Esophagus squamous epithelium (tissue), 5 donors: Measurements from ENCODE around the gene ABCD3. TPM values are rescaled to one million over a fixed set of nuclear protein-coding genes. Genes with fewer than 3 reads are reported as not detected.
"Not testable (repeated sequence)": the region's sequence is repeated elsewhere in the genome, so short reads cannot be mapped to it uniquely, and the experiment has no call there.

Experiments
- DNase-seq: peaks from one replicate; lab custom pipeline; 2025; lab: John Stamatoyannopoulos, UW
- H3K27ac ChIP-seq, 4 donors: fragments of 200-600 bp; sonication (generic); one replicate each; pipeline ENCODE4 v1.5.1; 2016 to 2019; ENCODE audit warnings: mild to moderate bottlenecking in 1 of 4
- H3K27me3 ChIP-seq, 4 donors: fragments of 200-600 bp; sonication (generic); 1 replicate in 3 of 4; 2 replicates in 1 of 4; pipeline versions ENCODE4 v1.5.1 to v1.6.0; 2017 to 2021; ENCODE audit warnings: antibody characterized with exemption in 1 of 4
- H3K36me3 ChIP-seq, 3 donors: fragments of 200-600 bp; sonication (generic); one replicate each; pipeline ENCODE4 v1.5.1; 2016 to 2019
- H3K4me1 ChIP-seq, 3 donors: fragments of 200-600 bp; sonication (generic); one replicate each; pipeline ENCODE4 v1.5.1; 2017 to 2019
- H3K4me3 ChIP-seq, 4 donors: fragments of 200-600 bp; sonication (generic); 1 replicate in 3 of 4; 2 replicates in 1 of 4; pipeline ENCODE4 v1.5.1; 2016 to 2019; ENCODE audit warnings: mild to moderate bottlenecking in 2 of 4, moderate library complexity in 1 of 4
- H3K9me3 ChIP-seq, 3 donors: fragments of 200-600 bp; sonication (generic); one replicate each; pipeline ENCODE4 v1.5.1; 2016 to 2019
- POLR2A ChIP-seq, 4 donors: fragments of 450-650 bp; IDR thresholded peaks; one replicate each; pipeline ENCODE4 v1.6.1; 2017; ENCODE audit warnings: antibody characterized with exemption in 4 of 4, mild to moderate bottlenecking in 4 of 4, moderate library complexity in 3 of 4
- WGBS, 2 donors: methylation state at CpG; one replicate each; pipeline ENCODE4 v1.1.5; 2018; 5-methylcytosine and 5-hydroxymethylcytosine counted together
- intact Hi-C: fragments of 100-400 bp; cut with DNase I; formaldehyde crosslinking; loops from one replicate; pipeline ENCODE4 v1.15.0; 2022
- total RNA-seq, 4 donors: library from RNA; depleted of rRNA; stranded (reverse); fragments of >200 nt; gene quantifications; one replicate each; pipeline ENCODE4 v1.1.0, GENCODE V29; 2016
- TF ChIP-seq, protein P1 (sequence below), 6 experiments: fragments of 450-650 bp in 4 of 6; fragments of 200-600 bp in 2 of 6; sonication (generic) in 2 of 6; IDR thresholded peaks; one replicate each; pipeline ENCODE4 v1.5.1; 2016 to 2019; ENCODE audit warnings: antibody characterized with exemption in 6 of 6, mild to moderate bottlenecking in 4 of 6, moderate library complexity in 4 of 6
- donor health status: DM: yes; HTN: yes; CAD: no.

The ABCD3 gene
- total RNA-seq, 4 donors from 2014 or later, result 30.2 to 34.5 (median 32.1) TPM

DNA sequence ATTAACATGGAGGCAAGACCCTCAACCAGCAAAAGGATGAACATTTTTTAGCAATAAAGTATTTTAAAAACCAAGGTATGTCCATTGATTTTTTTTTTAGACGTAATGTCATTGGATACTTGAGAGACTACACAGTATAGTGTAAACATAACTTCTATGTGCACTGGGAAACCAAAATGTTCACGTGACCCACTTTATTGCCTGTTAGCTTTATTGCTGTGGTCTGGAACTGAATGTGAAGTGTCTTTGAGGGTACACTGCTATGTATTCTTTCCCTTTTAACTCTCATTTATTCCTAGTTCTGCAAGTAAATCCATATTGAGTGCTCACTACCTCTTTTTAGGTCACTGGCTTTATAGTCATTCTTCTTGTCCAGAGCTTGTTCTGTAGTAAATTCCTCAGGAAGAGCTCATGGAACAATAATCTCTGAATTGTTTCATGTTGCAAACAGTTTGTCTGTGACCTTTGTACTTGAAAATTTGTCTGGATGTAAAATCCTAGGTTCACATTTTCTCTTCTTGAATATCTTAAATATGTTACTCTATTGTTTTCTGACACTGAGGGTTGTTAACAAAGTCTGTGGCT, 20.6 kb downstream of the ABCD3 start:
- Histone ChIP-seq H3K27me3 (no peaks in the 10 kb centered on the region), H3K27ac (no peak overlapping the region), H3K36me3 (peaks cover 0 to 6% (median 0%) of the 10 kb centered on the region in 3 donors), H3K9me3 (peaks cover 0 to 16% (median 9%) of the 10 kb centered on the region in 3 donors), H3K4me3 (no peak overlapping the region), H3K4me1 (peaks cover 0 to 2% (median 0%) of the 10 kb centered on the region in 3 donors)
- WGBS, 2 donors, result 93 to 95% methylated on average over 2 of the region's 2 CpGs
- intact Hi-C loops, result no loop called here
- TF ChIP-seq, protein P1, sequence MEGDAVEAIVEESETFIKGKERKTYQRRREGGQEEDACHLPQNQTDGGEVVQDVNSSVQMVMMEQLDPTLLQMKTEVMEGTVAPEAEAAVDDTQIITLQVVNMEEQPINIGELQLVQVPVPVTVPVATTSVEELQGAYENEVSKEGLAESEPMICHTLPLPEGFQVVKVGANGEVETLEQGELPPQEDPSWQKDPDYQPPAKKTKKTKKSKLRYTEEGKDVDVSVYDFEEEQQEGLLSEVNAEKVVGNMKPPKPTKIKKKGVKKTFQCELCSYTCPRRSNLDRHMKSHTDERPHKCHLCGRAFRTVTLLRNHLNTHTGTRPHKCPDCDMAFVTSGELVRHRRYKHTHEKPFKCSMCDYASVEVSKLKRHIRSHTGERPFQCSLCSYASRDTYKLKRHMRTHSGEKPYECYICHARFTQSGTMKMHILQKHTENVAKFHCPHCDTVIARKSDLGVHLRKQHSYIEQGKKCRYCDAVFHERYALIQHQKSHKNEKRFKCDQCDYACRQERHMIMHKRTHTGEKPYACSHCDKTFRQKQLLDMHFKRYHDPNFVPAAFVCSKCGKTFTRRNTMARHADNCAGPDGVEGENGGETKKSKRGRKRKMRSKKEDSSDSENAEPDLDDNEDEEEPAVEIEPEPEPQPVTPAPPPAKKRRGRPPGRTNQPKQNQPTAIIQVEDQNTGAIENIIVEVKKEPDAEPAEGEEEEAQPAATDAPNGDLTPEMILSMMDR (IDR thresholded peaks at IDR 0.05), result no peak
- TF ChIP-seq POLR2A (IDR thresholded peaks at IDR 0.05), result no peak
- no peak for DNase-seq

DNA sequence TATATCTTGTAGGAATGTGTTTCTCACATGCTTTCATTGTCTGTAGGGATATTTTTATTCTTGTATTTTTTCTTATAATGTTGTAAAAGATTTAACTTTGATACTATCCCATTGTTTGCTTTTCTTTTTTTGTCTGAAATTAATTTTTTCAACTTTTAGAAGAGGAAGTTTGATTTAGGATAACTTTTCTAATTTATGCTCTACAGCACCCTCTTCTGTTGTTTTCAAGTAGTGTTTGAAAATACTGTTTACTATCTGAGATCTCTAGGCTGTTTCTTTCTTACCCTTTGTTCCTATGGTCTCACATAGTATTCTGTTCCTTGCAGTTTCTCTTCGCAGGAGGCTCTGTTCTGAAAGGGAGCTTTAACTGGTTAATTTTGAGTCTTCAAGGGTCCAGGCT, 21.9 kb downstream of the ABCD3 start:
- H3K9me3 ChIP-seq, result peaks cover 0 to 25% (median 17%) of the 10 kb centered on the region in 3 donors
- peaks cover 0 to 6% (median 0%) of the 10 kb centered on the region in 3 donors for H3K36me3 ChIP-seq
- intact Hi-C loops, result no loop called here
- no peak for TF ChIP-seq POLR2A (IDR thresholded peaks at IDR 0.05)
- TF ChIP-seq, protein P1 (IDR thresholded peaks at IDR 0.05), result no peak
- no peak overlapping the region for H3K4me3 ChIP-seq
- DNase-seq, result no peak
- no peak overlapping the region for H3K27ac ChIP-seq
- no peaks in the 10 kb centered on the region for H3K27me3 ChIP-seq
- H3K4me1 ChIP-seq, result no peaks in the 10 kb centered on the region
- 100% methylated on average over 1 of the region's 1 CpG for WGBS, 2 donors

DNA sequence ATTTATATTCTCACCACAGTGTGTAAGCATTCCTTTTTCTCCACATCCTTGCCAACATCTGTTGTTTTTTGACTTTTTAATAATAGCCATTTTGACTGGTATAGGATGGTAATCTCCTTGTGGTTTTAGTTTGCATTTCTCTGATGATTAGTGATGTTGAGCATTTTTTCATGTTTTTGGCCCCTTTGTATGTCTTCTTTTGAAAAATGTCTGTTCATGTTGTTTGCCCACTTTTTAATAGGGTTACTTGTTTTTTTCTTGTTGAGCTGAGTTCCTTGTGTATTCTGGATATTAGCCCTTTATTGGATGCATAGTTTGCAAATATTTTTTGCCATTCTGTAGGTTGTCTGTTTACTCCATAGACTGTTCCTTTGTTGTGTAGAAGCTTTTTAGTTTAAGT, 24.9 kb downstream of the ABCD3 start:
- H3K4me1 ChIP-seq, DNase-seq, H3K4me3 ChIP-seq, H3K27ac ChIP-seq, intact Hi-C loops, H3K27me3 ChIP-seq, H3K36me3 ChIP-seq: not testable (repeated sequence)
- H3K9me3 ChIP-seq, result peaks cover 0 to 30% (median 19%) of the 10 kb centered on the region in 3 donors

DNA sequence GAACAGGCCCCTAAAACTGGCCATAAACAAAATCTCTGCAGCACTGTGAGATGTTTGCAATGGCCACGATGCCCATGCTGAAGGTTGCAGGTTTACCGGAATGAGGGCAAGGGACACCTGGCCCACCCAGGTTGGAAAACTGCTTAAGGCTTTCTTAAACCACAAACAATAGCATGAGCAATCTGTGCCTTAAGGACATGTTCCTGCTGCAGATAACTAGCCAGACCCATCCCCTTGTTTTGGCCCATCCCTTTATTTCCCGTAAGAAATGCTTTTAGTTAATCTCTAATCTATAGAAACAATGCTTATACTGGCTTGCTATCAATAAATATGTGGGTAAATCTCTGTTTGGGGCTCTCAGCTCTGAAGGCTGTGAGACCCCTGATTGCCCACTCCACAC, 26.6 kb downstream of the ABCD3 start:
- H3K27me3 ChIP-seq, intact Hi-C loops, DNase-seq, H3K27ac ChIP-seq, H3K4me1 ChIP-seq, H3K4me3 ChIP-seq: not testable (repeated sequence)
- 75% methylated on average over 2 to 3 of the region's 3 CpGs for WGBS, 2 donors
- H3K9me3 ChIP-seq, result peaks cover 0 to 46% (median 30%) of the 10 kb centered on the region in 3 donors
- H3K36me3 ChIP-seq, result peaks cover 0 to 11% (median 0%) of the 10 kb centered on the region in 3 donors

DNA sequence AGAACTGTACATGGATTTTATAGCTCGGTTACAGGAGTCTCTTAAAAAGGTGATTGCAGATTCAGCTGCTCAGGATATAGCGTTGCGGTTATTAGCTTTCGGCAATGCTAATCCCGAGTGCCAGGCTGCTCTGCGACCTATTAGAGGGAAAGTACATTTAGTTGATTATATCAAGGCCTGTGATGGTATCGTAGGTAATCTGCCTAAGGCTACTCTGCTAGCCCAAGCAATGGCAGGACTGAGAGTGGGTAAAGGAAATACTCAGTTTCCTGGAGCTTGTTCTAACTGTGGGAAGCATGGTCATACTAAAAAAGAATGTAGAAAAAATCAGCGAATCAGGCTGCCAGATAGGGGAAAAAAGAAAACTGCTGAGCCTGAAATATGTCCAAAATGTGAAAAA, 27.5 kb downstream of the ABCD3 start:
- H3K27me3 ChIP-seq, intact Hi-C loops, H3K27ac ChIP-seq, H3K4me1 ChIP-seq, H3K4me3 ChIP-seq, DNase-seq: not testable (repeated sequence)
- peaks cover 0 to 20% (median 0%) of the 10 kb centered on the region in 3 donors for H3K36me3 ChIP-seq
- WGBS, 2 donors, result 88 to 96% methylated on average over 8 of the region's 8 CpGs
- H3K9me3 ChIP-seq, result peaks cover 0 to 55% (median 39%) of the 10 kb centered on the region in 3 donors

DNA sequence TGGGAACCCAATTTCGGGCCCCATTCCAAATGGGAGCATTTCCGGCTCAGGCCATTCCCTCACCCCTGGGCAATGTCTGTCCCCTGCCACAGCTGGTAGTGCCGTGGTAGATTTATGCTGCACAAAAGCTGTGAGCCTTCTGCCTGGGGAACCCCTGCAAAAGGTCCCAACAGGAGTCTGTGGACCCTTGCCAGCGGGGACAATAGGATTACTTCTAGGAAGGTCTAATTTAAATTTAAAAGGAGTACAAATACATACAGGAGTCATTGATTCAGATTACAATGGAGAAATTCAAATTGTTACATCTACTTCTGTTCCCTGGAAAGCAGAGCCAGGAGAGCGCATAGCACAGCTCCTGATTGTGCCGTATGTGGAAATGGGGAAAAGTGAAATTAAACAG, 28.0 kb downstream of the ABCD3 start:
- DNase-seq, H3K4me3 ChIP-seq, H3K27ac ChIP-seq, intact Hi-C loops, H3K27me3 ChIP-seq, H3K4me1 ChIP-seq: not testable (repeated sequence)
- WGBS, 2 donors, result 96 to 97% methylated on average over 3 to 6 of the region's 6 CpGs
- Histone ChIP-seq H3K9me3 (peaks cover 0 to 60% (median 42%) of the 10 kb centered on the region in 3 donors), H3K36me3 (peaks cover 0 to 25% (median 0%) of the 10 kb centered on the region in 3 donors)

DNA sequence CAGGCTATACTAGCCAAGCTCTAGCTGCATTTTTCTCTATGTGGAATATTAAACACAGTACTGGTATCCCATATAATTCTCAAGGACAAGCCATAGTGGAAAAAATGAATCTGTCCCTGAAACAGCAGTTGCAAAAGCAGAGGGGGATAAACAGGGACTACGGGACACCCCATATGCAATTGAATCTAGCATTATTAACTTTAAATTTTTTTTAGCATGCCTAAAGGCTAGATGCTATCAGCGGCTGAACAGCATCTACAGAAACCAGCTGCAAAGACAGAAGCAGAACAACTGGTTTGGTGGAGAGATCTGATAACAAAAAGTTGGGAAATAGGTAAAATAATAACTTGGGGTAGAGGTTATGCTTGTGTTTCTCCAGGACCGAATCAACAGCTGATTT, 30.6 kb downstream of the ABCD3 start:
- H3K27me3 ChIP-seq, H3K27ac ChIP-seq, H3K4me1 ChIP-seq, DNase-seq, intact Hi-C loops, H3K4me3 ChIP-seq: not testable (repeated sequence)
- Histone ChIP-seq H3K9me3 (peaks cover 0 to 63% (median 35%) of the 10 kb centered on the region in 3 donors), H3K36me3 (peaks cover 0 to 39% (median 0%) of the 10 kb centered on the region in 3 donors)
- 88 to 97% methylated on average over 3 of the region's 3 CpGs for WGBS, 2 donors
